NCI-H524 (cell line): Measurements from ENCODE around the gene EFCAB13.
"Not testable (repeated sequence)": the region's sequence is repeated elsewhere in the genome, so short reads cannot be mapped to it uniquely, and the experiment has no call there.

Experiments used
- DNase-seq, 2 experiments: peaks; one replicate each; lab custom pipeline; 2025; lab: John Stamatoyannopoulos, UW

The EFCAB13 gene

DNA sequence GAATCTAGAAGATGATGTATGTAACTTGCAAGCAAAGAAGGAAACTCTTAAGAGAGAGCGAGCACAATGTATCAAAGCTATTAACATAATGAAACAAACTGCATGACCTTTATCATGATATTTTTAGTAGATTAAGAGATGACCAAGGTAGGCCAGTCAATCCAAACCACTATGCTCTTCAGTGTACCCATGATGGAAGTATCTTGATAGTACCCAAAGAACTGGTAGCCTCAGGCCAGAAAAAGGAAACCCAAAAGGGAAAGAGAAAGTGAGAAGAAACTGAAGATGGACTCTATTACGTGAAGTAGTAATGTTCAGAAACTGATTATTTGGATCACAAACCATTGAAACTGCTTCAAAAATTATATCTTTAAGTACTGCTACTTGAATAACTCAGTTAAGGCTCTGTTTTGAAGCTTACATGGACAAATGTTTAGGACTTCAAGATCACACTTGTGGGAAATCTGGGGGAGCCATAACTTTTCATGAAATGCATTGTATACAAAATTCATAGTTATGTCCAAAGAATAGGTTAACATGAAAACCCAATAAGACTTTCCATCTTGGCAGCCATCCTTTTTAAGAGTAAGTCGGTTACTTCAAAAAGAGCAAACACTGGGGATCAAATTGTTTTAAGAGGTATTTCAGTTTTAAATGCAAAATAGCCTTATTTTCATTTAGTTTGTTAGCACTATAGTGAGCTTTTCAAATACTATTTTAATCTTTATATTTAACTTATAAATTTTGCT lies 102.3 kb downstream of the EFCAB13 start:
- DNase-seq: not testable (repeated sequence)

DNA sequence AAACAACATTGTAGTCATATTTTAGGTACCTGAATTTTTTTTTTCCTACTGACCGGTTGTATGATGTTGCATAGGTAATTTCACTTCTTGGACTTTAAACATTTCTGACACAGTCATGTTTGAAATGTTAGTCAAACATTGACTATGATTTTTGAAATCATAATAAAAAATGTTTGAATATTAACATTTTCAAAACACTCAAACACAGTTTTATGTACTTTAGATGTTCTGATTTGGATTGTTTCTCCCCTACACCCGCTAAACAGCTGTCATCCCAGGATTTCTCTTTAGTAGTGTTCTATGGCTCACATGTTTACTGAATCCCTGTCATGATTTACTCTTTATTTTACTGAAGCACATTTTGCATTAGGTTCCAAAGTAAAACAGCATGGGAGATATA lies 104.2 kb downstream of the EFCAB13 start:
- no peak for DNase-seq

DNA sequence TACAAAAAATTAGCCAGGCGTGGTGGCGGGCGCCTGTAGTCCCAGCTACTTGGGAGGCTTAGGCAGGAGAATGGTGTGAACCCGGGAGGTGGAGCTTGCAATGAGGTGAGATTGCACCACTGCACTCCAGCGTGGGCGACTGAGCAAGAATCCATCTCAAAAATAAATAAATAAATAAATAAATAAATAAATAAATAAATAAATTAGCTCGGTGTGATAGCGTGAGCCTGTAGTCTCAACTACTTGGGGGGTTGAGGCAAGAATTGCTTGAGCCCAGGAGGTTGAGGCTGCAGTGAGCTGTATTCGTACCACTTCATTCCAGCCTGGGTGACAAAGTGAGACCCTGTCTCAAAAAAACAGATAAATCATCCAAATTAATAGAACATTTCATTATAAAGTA lies 108.5 kb downstream of the EFCAB13 start:
- DNase-seq: not testable (repeated sequence)

DNA sequence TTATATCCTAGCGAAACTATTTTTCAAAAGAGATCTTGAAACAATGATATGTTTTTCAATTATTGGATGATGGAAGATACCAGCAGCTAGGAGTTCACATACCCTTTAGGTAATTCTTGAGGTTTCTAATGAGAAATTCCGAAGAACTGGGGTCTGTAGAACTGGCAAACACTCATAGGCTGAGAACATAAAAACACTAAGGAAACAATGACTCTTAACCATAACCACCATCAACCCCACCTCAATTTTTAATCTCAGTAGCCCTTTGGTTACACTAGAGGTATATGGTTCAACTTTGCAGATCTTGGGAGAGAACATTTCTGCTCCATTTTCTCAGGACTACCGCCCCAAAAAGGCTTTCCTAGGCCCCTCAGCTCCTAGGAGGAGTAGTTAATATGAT lies 141.4 kb downstream of the EFCAB13 start:
- no peak for DNase-seq

- DNase-seq: not testable (repeated sequence)
Measured at GRCh38 chr17:47466976-47467375, 143.2 kb downstream of the EFCAB13 start.

GRCh38 chr17:47470836-47471235 lies 147.1 kb downstream of the EFCAB13 start:
- no peak for DNase-seq

DNA sequence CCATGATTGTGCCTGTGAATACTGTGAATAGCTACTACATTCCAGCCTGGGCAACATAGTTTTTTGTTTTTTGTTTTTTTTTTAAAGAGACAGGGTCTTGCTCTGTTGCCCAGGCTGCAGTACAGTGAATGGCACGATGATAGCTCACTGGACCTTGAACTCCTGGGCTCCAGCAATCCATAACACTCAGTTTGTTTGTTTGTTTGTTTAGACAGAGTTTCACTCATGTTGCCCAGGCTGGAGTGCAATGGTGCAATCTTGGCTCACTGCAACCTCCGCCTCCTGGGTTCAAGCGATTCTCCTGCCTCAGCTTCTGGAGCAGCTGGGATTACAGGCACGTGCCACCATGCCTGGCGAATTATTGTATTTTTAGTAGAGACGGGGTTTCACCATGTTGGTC lies 148.3 kb downstream of the EFCAB13 start:
- not testable (repeated sequence) for DNase-seq
